ENCODE data around the gene MRM2.

DNA sequence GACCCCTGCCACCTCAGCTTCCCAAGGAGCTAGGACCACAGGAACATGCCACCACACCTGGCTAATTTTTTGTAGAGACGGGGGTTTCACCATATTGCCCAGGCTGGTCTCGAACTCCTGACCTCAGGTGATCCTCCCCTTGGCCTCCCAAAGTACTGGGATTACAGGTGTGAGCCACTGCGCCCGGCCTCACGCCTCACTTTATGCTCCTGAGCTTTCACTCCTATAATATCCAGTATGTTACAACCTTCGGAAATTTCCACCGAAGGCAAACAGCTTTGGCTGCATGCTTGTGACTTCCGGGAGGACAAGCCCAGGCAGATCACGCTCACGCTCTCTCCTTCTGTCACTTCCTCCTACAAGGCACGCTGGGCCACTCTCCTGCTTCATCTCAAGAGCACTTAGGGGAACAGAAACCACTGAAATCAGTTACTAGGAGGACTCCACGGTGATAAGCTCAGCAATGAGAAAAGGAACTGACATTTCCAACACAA lies 4.8 kb downstream of the MRM2 start:
- no peak for TF ChIP-seq ZNF274 (IDR thresholded peaks at IDR 0.05; ENCODE audit: low read depth, low read length)
- no peak for TF ChIP-seq SUZ12 (IDR thresholded peaks at IDR 0.05; ENCODE audit: extremely low read depth, insufficient read depth, insufficient read length)
- no peak for TF ChIP-seq YY1 (IDR thresholded peaks at IDR 0.05; ENCODE audit: insufficient read depth, insufficient read length)

All from NT2/D1 (cell line).